Stomach (tissue), 4 donors: ENCODE data around the gene PCDH17.

ENCODE experiments used
- CTCF ChIP-seq, 7 experiments: fragments of 450-650 bp in 4 of 7; fragments of 200-600 bp in 3 of 7; sonication (generic) in 3 of 7; IDR thresholded peaks; one replicate each; pipeline ENCODE4 v1.5.1; 2016 to 2019; ENCODE audit warnings: antibody characterized with exemption in 7 of 7, control low read depth in 2 of 7, mild to moderate bottlenecking in 1 of 7
- EP300 ChIP-seq: sonication (generic); formaldehyde crosslinking; IDR thresholded peaks from one replicate; pipeline ENCODE4 v1.6.1; 2017; ENCODE audit warnings: antibody characterized with exemption

GRCh38 chr13:57604442-57604841 lies 27.1 kb upstream of the PCDH17 start:
- TF ChIP-seq CTCF (IDR thresholded peaks at IDR 0.05) (no peak), EP300 (no peak)
